Measurements from ENCODE around the gene TATDN2.

The TATDN2 gene

DNA sequence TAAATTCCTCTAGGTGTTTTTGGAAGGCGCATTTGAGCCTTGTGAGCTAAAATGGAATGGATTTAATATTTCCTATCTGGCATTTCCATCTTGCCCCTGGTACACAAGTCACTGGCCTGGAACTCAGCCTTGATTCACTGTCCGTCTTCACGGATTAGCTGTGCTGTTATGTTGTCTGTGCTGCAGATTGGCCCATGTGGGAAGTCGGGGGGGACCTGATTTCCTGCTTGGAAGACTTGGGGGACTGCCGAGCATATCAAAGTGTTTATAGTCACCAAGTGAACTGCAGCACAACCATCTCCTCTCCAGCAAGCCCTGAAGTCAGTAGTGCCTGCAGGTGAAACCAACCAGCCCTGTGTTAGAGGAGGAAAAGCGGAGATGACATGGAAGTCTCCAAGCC is 32.3 kb downstream of the TATDN2 start:
- Histone ChIP-seq H2BK15ac (ENCODE audit: low read depth, poor library complexity, severe bottlenecking) (no peak overlapping the region), H3K23ac (ENCODE audit: low read length in 2 of 2) (no peak overlapping the region), H4K91ac (ENCODE audit: low read length) (no peak overlapping the region), H3K4me3 (ENCODE audit: insufficient read depth in 1 of 2, low read depth in 1 of 2, low read length in 2 of 2) (no peak overlapping the region), H3K14ac (ENCODE audit: low read length in 2 of 2) (no peak overlapping the region), H3K18ac (ENCODE audit: low read depth in 1 of 2, low read length in 2 of 2) (no peak overlapping the region), H3K79me1 (replicated peaks; ENCODE audit: low read length, poor library complexity, severe bottlenecking) (peaks cover 46% of the 10 kb centered on the region), H3K4me1 (ENCODE audit: control insufficient read depth, insufficient read depth, low read depth, low read length) (peaks cover 6% of the 10 kb centered on the region), H3K4me2 (ENCODE audit: low read length, poor library complexity, severe bottlenecking) (no peak overlapping the region), H2AK5ac (ENCODE audit: low read length, severe bottlenecking) (no peak overlapping the region), H3K27ac (ENCODE audit: low read length, poor library complexity, severe bottlenecking) (no peak overlapping the region), H3K9ac (ENCODE audit: low read length) (no peak overlapping the region), H4K8ac (ENCODE audit: low read length) (no peak overlapping the region), H3K27me3 (ENCODE audit: control insufficient read depth in 1 of 2, insufficient read depth in 1 of 2, low read length in 2 of 2) (no peaks in the 10 kb centered on the region), H3K36me3 (ENCODE audit: control insufficient read depth in 1 of 2, insufficient read depth in 2 of 2, low read depth in 1 of 2, low read length in 2 of 2) (peaks cover 64 to 75% of the 10 kb centered on the region in 2 experiments), H3K9me3 (ENCODE audit: control insufficient read depth, low read length) (no peaks in the 10 kb centered on the region), H2BK5ac (ENCODE audit: low read depth, low read length, poor library complexity, severe bottlenecking) (no peak overlapping the region), H2BK120ac (ENCODE audit: low read depth, low read length) (no peak overlapping the region), H2AFZ (ENCODE audit: low read depth, low read length) (no peak overlapping the region), H3K4ac (ENCODE audit: low read depth in 1 of 2, low read length in 2 of 2) (no peak overlapping the region), H2BK12ac (ENCODE audit: low read length in 2 of 2) (no peak overlapping the region)
- 100% methylated on average over 4 of the region's 6 CpGs for WGBS
- DNase-seq = no peak

DNA sequence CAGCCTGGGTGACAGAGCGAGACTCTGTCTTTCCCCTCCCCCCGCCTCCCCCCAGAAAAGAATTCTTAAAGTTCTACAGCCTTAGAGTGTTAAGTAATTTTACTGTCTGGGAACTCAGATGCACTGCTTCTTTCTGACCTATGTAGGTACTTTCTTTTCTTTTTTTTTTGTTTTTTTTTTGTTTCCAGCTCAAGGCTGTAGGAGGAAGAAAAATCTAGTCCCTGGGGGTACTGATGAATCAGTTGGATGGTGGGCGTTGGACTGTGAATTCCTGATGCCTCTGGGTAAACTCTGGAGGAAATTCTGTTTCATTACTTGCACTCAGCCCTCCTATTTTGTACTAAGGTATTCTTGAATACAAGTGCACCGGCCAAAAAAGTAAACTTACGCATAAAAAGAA is 33.7 kb downstream of the TATDN2 start:
- peak overlapping the region in 1 of 2 experiments; percentile 22 for H3K4me3 ChIP-seq (ENCODE audit: insufficient read depth in 1 of 2, low read depth in 1 of 2, low read length in 2 of 2)
- H3K14ac ChIP-seq (ENCODE audit: low read length in 2 of 2) = no peak overlapping the region
- H3K4me2 ChIP-seq (ENCODE audit: low read length, poor library complexity, severe bottlenecking) = no peak overlapping the region
- H3K4ac ChIP-seq (ENCODE audit: low read depth in 1 of 2, low read length in 2 of 2) = no peak overlapping the region
- H3K27ac ChIP-seq (ENCODE audit: low read length, poor library complexity, severe bottlenecking) = no peak overlapping the region
- peaks cover 39% of the 10 kb centered on the region for H3K79me1 ChIP-seq (replicated peaks; ENCODE audit: low read length, poor library complexity, severe bottlenecking)
- no peak overlapping the region for H2BK5ac ChIP-seq (ENCODE audit: low read depth, low read length, poor library complexity, severe bottlenecking)
- no peaks in the 10 kb centered on the region for H3K9me3 ChIP-seq (ENCODE audit: control insufficient read depth, low read length)
- no peak overlapping the region for H3K18ac ChIP-seq (ENCODE audit: low read depth in 1 of 2, low read length in 2 of 2)
- peaks cover 56 to 75% of the 10 kb centered on the region in 2 experiments for H3K36me3 ChIP-seq (ENCODE audit: control insufficient read depth in 1 of 2, insufficient read depth in 2 of 2, low read depth in 1 of 2, low read length in 2 of 2)
- H3K4me1 ChIP-seq (ENCODE audit: control insufficient read depth, insufficient read depth, low read depth, low read length) = peaks cover 14% of the 10 kb centered on the region
- H4K91ac ChIP-seq (ENCODE audit: low read length) = no peak overlapping the region
- DNase-seq = no peak
- H4K8ac ChIP-seq (ENCODE audit: low read length) = no peak overlapping the region
- no peaks in the 10 kb centered on the region for H3K27me3 ChIP-seq (ENCODE audit: control insufficient read depth in 1 of 2, insufficient read depth in 1 of 2, low read length in 2 of 2)
- no peak overlapping the region for H3K23ac ChIP-seq (ENCODE audit: low read length in 2 of 2)
- H2BK12ac ChIP-seq (ENCODE audit: low read length in 2 of 2) = no peak overlapping the region
- H2BK120ac ChIP-seq (ENCODE audit: low read depth, low read length) = no peak overlapping the region
- H2AK5ac ChIP-seq (ENCODE audit: low read length, severe bottlenecking) = no peak overlapping the region
- H2AFZ ChIP-seq (ENCODE audit: low read depth, low read length) = no peak overlapping the region
- WGBS = 100% methylated on average over 2 of the region's 5 CpGs
- peak overlapping the region; percentile 31 for H3K9ac ChIP-seq (ENCODE audit: low read length)
- no peak overlapping the region for H2BK15ac ChIP-seq (ENCODE audit: low read depth, poor library complexity, severe bottlenecking)

- Histone ChIP-seq H3K9me3 (ENCODE audit: control insufficient read depth, low read length) (no peaks in the 10 kb centered on the region), H3K9ac (ENCODE audit: low read length) (no peak overlapping the region), H3K18ac (ENCODE audit: low read depth in 1 of 2, low read length in 2 of 2) (no peak overlapping the region), H2BK5ac (ENCODE audit: low read depth, low read length, poor library complexity, severe bottlenecking) (no peak overlapping the region), H3K36me3 (ENCODE audit: control insufficient read depth in 1 of 2, insufficient read depth in 2 of 2, low read depth in 1 of 2, low read length in 2 of 2) (peaks cover 53 to 68% of the 10 kb centered on the region in 2 experiments), H3K4ac (ENCODE audit: low read depth in 1 of 2, low read length in 2 of 2) (no peak overlapping the region), H3K4me1 (ENCODE audit: control insufficient read depth, insufficient read depth, low read depth, low read length) (peaks cover 19% of the 10 kb centered on the region), H3K4me3 (ENCODE audit: insufficient read depth in 1 of 2, low read depth in 1 of 2, low read length in 2 of 2) (no peak overlapping the region), H3K14ac (ENCODE audit: low read length in 2 of 2) (no peak overlapping the region), H2BK15ac (ENCODE audit: low read depth, poor library complexity, severe bottlenecking) (no peak overlapping the region), H3K23ac (ENCODE audit: low read length in 2 of 2) (no peak overlapping the region), H2BK12ac (ENCODE audit: low read length in 2 of 2) (no peak overlapping the region), H4K91ac (ENCODE audit: low read length) (no peak overlapping the region), H2AK5ac (ENCODE audit: low read length, severe bottlenecking) (no peak overlapping the region), H4K8ac (ENCODE audit: low read length) (no peak overlapping the region), H3K4me2 (ENCODE audit: low read length, poor library complexity, severe bottlenecking) (no peak overlapping the region), H2BK120ac (ENCODE audit: low read depth, low read length) (no peak overlapping the region), H3K27ac (ENCODE audit: low read length, poor library complexity, severe bottlenecking) (no peak overlapping the region), H3K27me3 (ENCODE audit: control insufficient read depth in 1 of 2, insufficient read depth in 1 of 2, low read length in 2 of 2) (no peaks in the 10 kb centered on the region), H2AFZ (ENCODE audit: low read depth, low read length) (no peak overlapping the region), H3K79me1 (replicated peaks; ENCODE audit: low read length, poor library complexity, severe bottlenecking) (peaks cover 29% of the 10 kb centered on the region)
- DNase-seq = no peak
- WGBS = 98% methylated on average over 5 of the region's 5 CpGs
Measured at GRCh38 chr3:10283638-10284037, 35.4 kb downstream of the TATDN2 start.

GRCh38 chr3:10284496-10284895 is 36.2 kb downstream of the TATDN2 start:
- Histone ChIP-seq H3K18ac (ENCODE audit: low read depth in 1 of 2, low read length in 2 of 2) (no peak overlapping the region), H3K23ac (ENCODE audit: low read length in 2 of 2) (no peak overlapping the region), H3K27ac (ENCODE audit: low read length, poor library complexity, severe bottlenecking) (no peak overlapping the region), H3K4ac (ENCODE audit: low read depth in 1 of 2, low read length in 2 of 2) (no peak overlapping the region), H3K9ac (ENCODE audit: low read length) (no peak overlapping the region), H3K4me1 (ENCODE audit: control insufficient read depth, insufficient read depth, low read depth, low read length) (peaks cover 19% of the 10 kb centered on the region), H3K4me2 (ENCODE audit: low read length, poor library complexity, severe bottlenecking) (no peak overlapping the region), H2BK15ac (ENCODE audit: low read depth, poor library complexity, severe bottlenecking) (no peak overlapping the region), H2BK5ac (ENCODE audit: low read depth, low read length, poor library complexity, severe bottlenecking) (no peak overlapping the region), H2BK120ac (ENCODE audit: low read depth, low read length) (no peak overlapping the region), H3K36me3 (ENCODE audit: control insufficient read depth in 1 of 2, insufficient read depth in 2 of 2, low read depth in 1 of 2, low read length in 2 of 2) (peaks cover 54 to 68% of the 10 kb centered on the region in 2 experiments), H3K9me3 (ENCODE audit: control insufficient read depth, low read length) (no peaks in the 10 kb centered on the region), H4K91ac (ENCODE audit: low read length) (no peak overlapping the region), H2AK5ac (ENCODE audit: low read length, severe bottlenecking) (no peak overlapping the region), H3K27me3 (ENCODE audit: control insufficient read depth in 1 of 2, insufficient read depth in 1 of 2, low read length in 2 of 2) (no peaks in the 10 kb centered on the region), H2BK12ac (ENCODE audit: low read length in 2 of 2) (no peak overlapping the region), H3K14ac (ENCODE audit: low read length in 2 of 2) (no peak overlapping the region), H4K8ac (ENCODE audit: low read length) (no peak overlapping the region), H2AFZ (ENCODE audit: low read depth, low read length) (no peak overlapping the region), H3K79me1 (replicated peaks; ENCODE audit: low read length, poor library complexity, severe bottlenecking) (peaks cover 30% of the 10 kb centered on the region), H3K4me3 (ENCODE audit: insufficient read depth in 1 of 2, low read depth in 1 of 2, low read length in 2 of 2) (no peak overlapping the region)
- 95% methylated on average over 9 of the region's 9 CpGs for WGBS
- DNase-seq = no peak
